H1 (cell line): ENCODE results near the gene C1QTNF7. TPM values are rescaled to one million over a fixed set of nuclear protein-coding genes. Genes with fewer than 3 reads are reported as not detected.

Experiments
- CTCF ChIA-PET: fragments of 300-600 bp; sonication (Branson Sonifier 250); formaldehyde crosslinking; loops from one replicate; lab custom pipeline; 2021; ENCODE audit not compliant: partially characterized antibody; lab: Charles Lee
- POLR2A ChIA-PET: fragments of 300-600 bp; sonication (Branson Sonifier 250); formaldehyde crosslinking; loops from one replicate; lab custom pipeline; 2021; ENCODE audit warnings: inconsistent platforms; ENCODE audit not compliant: partially characterized antibody; lab: Charles Lee
- DNase-seq, 2 experiments: peaks; one replicate each; pipeline versions ENCODE4 v3.0.0 to v3.0.0-alpha.2; 2010 to 2022; ENCODE audit warnings: low spot score in 2 of 2, low read depth in 1 of 2, mixed read lengths in 1 of 2
- FAIRE-seq: peaks from 2 replicates; lab custom pipeline; 2011; peaks lifted over from hg19 to GRCh38; lab: Jason Lieb, UNC
- H2AFZ ChIP-seq: 2 replicates; pipeline ENCODE4 v1.8.1; 2012; ENCODE audit warnings: low read length, inconsistent platforms
- H2AK5ac ChIP-seq: 2 replicates; pipeline ENCODE4 v1.6.1; 2013; ENCODE audit warnings: low read depth, low read length
- H2BK120ac ChIP-seq: replicated peaks from 2 replicates; pipeline ENCODE3; 2013; ENCODE audit warnings: low read depth, low read length, inconsistent platforms
- H2BK12ac ChIP-seq: 2 replicates; pipeline ENCODE4 v1.6.1; 2013; ENCODE audit warnings: low read depth, low read length
- H2BK15ac ChIP-seq: 2 replicates; pipeline ENCODE4 v1.6.1; 2013; ENCODE audit warnings: low read length
- H2BK20ac ChIP-seq: 2 replicates; pipeline ENCODE4 v1.6.1; 2013; ENCODE audit warnings: low read length
- H2BK5ac ChIP-seq: 2 replicates; pipeline ENCODE4 v1.6.1; 2013; ENCODE audit warnings: low read depth, low read length
- H3K14ac ChIP-seq: 2 replicates; pipeline ENCODE4 v1.6.1; 2013; ENCODE audit warnings: inconsistent platforms; ENCODE audit not compliant: insufficient read length
- H3K18ac ChIP-seq: 2 replicates; pipeline ENCODE4 v1.6.1; 2013; ENCODE audit warnings: low read length; ENCODE audit errors: extremely low read depth
- H3K23ac ChIP-seq: 2 replicates; pipeline ENCODE4 v1.6.1; 2013; ENCODE audit warnings: inconsistent platforms; ENCODE audit not compliant: insufficient read length
- H3K23me2 ChIP-seq: 2 replicates; pipeline ENCODE4 v1.6.1; 2013; ENCODE audit warnings: low read depth, low read length
- H3K27ac ChIP-seq: 2 replicates; pipeline ENCODE4 v1.6.1; 2011; ENCODE audit warnings: low read depth, low read length, inconsistent platforms
- H3K27me3 ChIP-seq, 4 experiments: replicated peaks in 1 of 4; 1 replicate in 1 of 4; 2 replicates in 3 of 4; pipeline versions ENCODE4 v1.6.1 to v1.8.1; 2011 to 2013; ENCODE audit warnings: low read length in 3 of 4, mild to moderate bottlenecking in 3 of 4, inconsistent platforms in 2 of 4, mixed read lengths in 2 of 4, moderate library complexity in 1 of 4; ENCODE audit not compliant: control insufficient read depth in 3 of 4, insufficient read depth in 3 of 4; ENCODE audit errors: extremely low read depth in 1 of 4
- H3K36me3 ChIP-seq, 4 experiments: 2 replicates each; pipeline versions ENCODE4 v1.6.1 to v1.8.1; 2011 to 2013; ENCODE audit warnings: mild to moderate bottlenecking in 4 of 4, low read length in 3 of 4, moderate library complexity in 2 of 4, control low read depth in 1 of 4, inconsistent platforms in 1 of 4; ENCODE audit not compliant: insufficient read depth in 4 of 4, control insufficient read depth in 2 of 4
- H3K4ac ChIP-seq: replicated peaks from 2 replicates; pipeline ENCODE3; 2013; ENCODE audit warnings: low read length, low read depth, mixed read lengths, inconsistent platforms; ENCODE audit not compliant: insufficient read length
- H3K4me1 ChIP-seq, 4 experiments: replicated peaks in 1 of 4; 1 replicate in 1 of 4; 2 replicates in 3 of 4; pipeline versions ENCODE4 v1.6.1 to v1.8.1; 2011 to 2013; ENCODE audit warnings: low read length in 3 of 4, inconsistent platforms in 2 of 4, mixed read lengths in 1 of 4; ENCODE audit not compliant: insufficient read depth in 4 of 4, control insufficient read depth in 3 of 4
- H3K4me2 ChIP-seq, 2 experiments: 2 replicates each; pipeline versions ENCODE4 v1.6.1 to v1.8.1; 2011 to 2013; ENCODE audit warnings: low read depth in 2 of 2, low read length in 2 of 2, control low read depth in 1 of 2, inconsistent platforms in 1 of 2, mild to moderate bottlenecking in 1 of 2; ENCODE audit not compliant: insufficient read depth in 1 of 2
- H3K4me3 ChIP-seq, 4 experiments: fragments of 200-600, 300-600 bp in 1 of 4; sonication (generic), shearing (Covaris generic), sonication (Bioruptor Twin) in 1 of 4; 2 replicates each; pipeline versions ENCODE4 v1.5.1 to v1.8.1; 2011 to 2016; ENCODE audit warnings: low read length in 4 of 4, low read depth in 3 of 4, control low read depth in 2 of 4, inconsistent platforms in 2 of 4, mild to moderate bottlenecking in 2 of 4, mixed read lengths in 1 of 4, moderate library complexity in 1 of 4; ENCODE audit not compliant: insufficient read depth in 2 of 4; ENCODE audit errors: extremely low read depth in 1 of 4
- H3K56ac ChIP-seq: replicated peaks from 2 replicates; pipeline ENCODE3; 2013; ENCODE audit warnings: low read depth, mild to moderate bottlenecking, mixed read lengths, low read length, inconsistent platforms; ENCODE audit not compliant: insufficient read length
- H3K79me1 ChIP-seq: 2 replicates; pipeline ENCODE4 v1.6.1; 2013; ENCODE audit warnings: low read depth, low read length, control low read depth
- H3K79me2 ChIP-seq, 2 experiments: 2 replicates each; pipeline versions ENCODE4 v1.6.1 to v1.8.1; 2012 to 2013; ENCODE audit warnings: low read length in 2 of 2, mild to moderate bottlenecking in 2 of 2, inconsistent platforms in 1 of 2; ENCODE audit not compliant: insufficient read depth in 2 of 2, control insufficient read depth in 1 of 2
- H3K9ac ChIP-seq, 4 experiments: replicated peaks in 1 of 4; 1 replicate in 1 of 4; 2 replicates in 3 of 4; pipeline versions ENCODE4 v1.6.1 to v1.8.1; 2011 to 2013; ENCODE audit warnings: low read depth in 3 of 4, low read length in 3 of 4, control low read depth in 2 of 4, mild to moderate bottlenecking in 2 of 4, moderate library complexity in 2 of 4, inconsistent platforms in 1 of 4; ENCODE audit errors: extremely low read depth in 1 of 4
- H3K9me3 ChIP-seq, 2 experiments: 2 replicates each; pipeline versions ENCODE4 v1.6.1 to v1.8.1; 2012 to 2013; ENCODE audit warnings: mild to moderate bottlenecking in 2 of 2, moderate library complexity in 2 of 2, control low read depth in 1 of 2, inconsistent platforms in 1 of 2, low read depth in 1 of 2, low read length in 1 of 2, mixed read lengths in 1 of 2; ENCODE audit not compliant: insufficient read depth in 2 of 2
- H4K20me1 ChIP-seq, 2 experiments: replicated peaks in 1 of 2; 2 replicates each; pipeline versions ENCODE3 to v1.8.1; 2011 to 2013; ENCODE audit warnings: inconsistent platforms in 2 of 2, low read length in 2 of 2, mild to moderate bottlenecking in 1 of 2; ENCODE audit not compliant: insufficient read depth in 2 of 2, control insufficient read depth in 1 of 2
- H4K5ac ChIP-seq: 2 replicates; pipeline ENCODE4 v1.6.1; 2013; ENCODE audit warnings: low read length, low read depth, mixed read lengths, inconsistent platforms; ENCODE audit not compliant: insufficient read length
- H4K8ac ChIP-seq: 2 replicates; pipeline ENCODE4 v1.8.0; 2013; ENCODE audit warnings: mild to moderate bottlenecking, moderate library complexity, low read length, inconsistent platforms; ENCODE audit not compliant: insufficient read depth; ENCODE audit errors: extremely low read depth
- H4K91ac ChIP-seq: replicated peaks from 2 replicates; pipeline ENCODE3; 2013; ENCODE audit warnings: low read length, mixed read lengths, inconsistent platforms; ENCODE audit not compliant: insufficient read length
- BACH1 ChIP-seq: IDR thresholded peaks from 2 replicates; pipeline ENCODE4 v1.6.1; 2012; ENCODE audit warnings: low read length, improper control_type of control experiment
- CEBPB ChIP-seq: IDR thresholded peaks from 2 replicates; pipeline ENCODE4 v1.6.1; 2012; ENCODE audit warnings: low read depth, low read length
- EGR1 ChIP-seq: IDR thresholded peaks from 2 replicates; pipeline ENCODE4 v1.6.1; 2011; ENCODE audit warnings: low read depth, low read length, borderline replicate concordance
- HDAC2 ChIP-seq, 2 experiments: fragments of 300-600 bp in 1 of 2; sonication (generic) in 1 of 2; IDR thresholded peaks; 2 replicates each; pipeline ENCODE4 v1.6.1; 2011 to 2012; ENCODE audit warnings: low read depth in 2 of 2, low read length in 2 of 2, mild to moderate bottlenecking in 2 of 2, moderate library complexity in 2 of 2, borderline replicate concordance in 1 of 2, inconsistent platforms in 1 of 2
- HDAC6 ChIP-seq: IDR thresholded peaks from one replicate; pipeline ENCODE4 v1.7.1; 2012; ENCODE audit warnings: low read depth, mild to moderate bottlenecking, inconsistent platforms, low read length, moderate library complexity
- USF2 ChIP-seq: IDR thresholded peaks from 2 replicates; pipeline ENCODE4 v1.6.1; 2011; ENCODE audit warnings: low read length, improper control_type of control experiment
- WGBS, 2 experiments: shearing (Covaris generic) in 1 of 2; methylation state at CpG; one replicate each; pipeline versions ENCODE4 v1.1.6 to v1.1.7; 2013 to 2015; ENCODE audit warnings: low lambda C conversion rate in 2 of 2, mixed read lengths in 2 of 2, inconsistent platforms in 1 of 2, low coverage in 1 of 2, missing lambda C conversion rate in 1 of 2; ENCODE audit not compliant: insufficient replicate concordance in 2 of 2, insufficient coverage in 1 of 2, insufficient read length in 1 of 2; ENCODE audit errors: extremely low coverage in 1 of 2, missing lambda C conversion rate in 1 of 2; 5-methylcytosine and 5-hydroxymethylcytosine counted together
- polyA plus RNA-seq, 7 experiments: library from polyadenylated mRNA; depleted of rRNA in 3 of 7; stranded (reverse) in 5 of 7; unstranded in 2 of 7; fragments of >200 nt in 5 of 7; fragments of 200-250 nt in 2 of 7; gene quantifications; 1 replicate in 5 of 7; 2 replicates in 1 of 7; 4 replicates in 1 of 7; pipeline versions ENCODE4 v1.2.1 to v1.2.3, GENCODE V29; 2011 to 2013; ENCODE audit warnings: missing spikeins in 2 of 7, mixed read lengths in 2 of 7
- total RNA-seq: library from RNA; stranded (reverse); fragmentation: NEBNext Ultra II Directional; extraction: Animal tissue kit (Norgen Biotek cat#: 25700); gene quantifications from 2 replicates; pipeline ENCODE4 v1.2.1, GENCODE V29; 2021

The C1QTNF7 gene
- total and polyA plus RNA-seq, 2 of the 8 experiments (the other 6 are each of a cell fraction or from before 2014, with no cell fraction given): not detected

DNA sequence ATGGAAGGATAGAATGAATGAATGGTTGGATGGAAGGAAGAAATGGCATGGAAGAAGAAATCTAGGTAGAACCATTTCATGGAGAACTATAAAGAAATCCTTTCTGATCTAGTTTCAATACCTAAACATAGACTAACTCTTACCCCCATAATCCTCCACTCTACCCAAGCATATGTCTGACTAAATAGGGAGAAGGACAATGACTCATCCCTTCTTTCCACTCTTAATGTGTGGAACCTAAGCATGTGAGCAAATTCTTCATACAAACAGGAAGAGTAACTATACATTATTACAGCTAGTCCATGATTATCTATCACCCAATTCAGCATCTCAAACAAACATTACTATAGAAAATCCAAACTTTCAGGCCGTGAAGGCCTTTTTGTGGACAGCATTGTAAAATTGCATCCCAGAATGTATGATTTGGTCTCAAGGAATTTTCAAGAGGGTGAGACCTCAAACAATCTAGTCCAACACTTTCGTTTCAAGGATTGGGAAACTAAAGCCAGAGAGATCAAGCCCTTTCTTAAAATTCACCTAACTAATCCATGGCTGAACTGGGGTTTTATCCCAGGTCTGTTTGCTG, 11.2 kb downstream of the C1QTNF7 start:
- whole genome bisulfite sequencing, 2 experiments: 76% methylated on average over 2 of the region's 2 CpGs; no CpG with 5 or more reads in 1 of the 2 experiments
- ChIA-PET CTCF (no interaction called here), POLR2A (no interaction called here)
- Histone ChIP-seq H3K56ac (no peak overlapping the region), H4K8ac (no peak overlapping the region), H4K91ac (no peak overlapping the region), H2BK12ac (no peak overlapping the region), H3K18ac (no peak overlapping the region), H3K79me2 (no peaks in the 10 kb centered on the region), H3K4me2 (no peak overlapping the region), H3K9ac (no peak overlapping the region), H3K23me2 (no peaks in the 10 kb centered on the region), H3K4me1 (no peaks in the 10 kb centered on the region), H3K9me3 (no peaks in the 10 kb centered on the region; a peak in 1 of 4 replicates), H3K36me3 (no peaks in the 10 kb centered on the region), H4K20me1 (no peaks in the 10 kb centered on the region), H2BK5ac (no peak overlapping the region), H2AFZ (no peak overlapping the region), H3K27ac (no peak overlapping the region), H3K23ac (no peak overlapping the region), H3K27me3 (no peaks in the 10 kb centered on the region), H3K14ac (no peak overlapping the region), H2AK5ac (no peak overlapping the region), H3K4me3 (no peak overlapping the region), H2BK20ac (no peak overlapping the region), H4K5ac (no peak overlapping the region), H2BK15ac (no peak overlapping the region), H3K4ac (no peak overlapping the region), H3K79me1 (no peaks in the 10 kb centered on the region), H2BK120ac (no peak overlapping the region)
- DNase-seq (no peak), FAIRE-seq (no peak)
- TF ChIP-seq BACH1 (no peak), EGR1 (no peak), HDAC6 (no peak), HDAC2 (IDR thresholded peaks at IDR 0.05; ENCODE audit: borderline replicate concordance in 1 of 2, low read depth in 2 of 2, low read length in 2 of 2) (no peak), USF2 (no peak), CEBPB (no peak)
